SJCRH30 (cell line): ENCODE data around the gene SLC16A10. TPM values are rescaled to one million over a fixed set of nuclear protein-coding genes. Genes with fewer than 3 reads are reported as not detected.
A peak's percentile ranks its signal among the peaks of the same experiment; 100 is the strongest.
"Not testable (repeated sequence)": the region's sequence is repeated elsewhere in the genome, so short reads cannot be mapped to it uniquely, and the experiment has no call there.

Source experiments
- DNase-seq, 2 experiments: peaks; one replicate each; pipeline ENCODE4 v3.0.0-alpha.2; 2015 to 2020
- H3K27ac ChIP-seq: fragments of 250-450 bp; sonication (Bioruptor Pico); 2 replicates; pipeline ENCODE4 v1.5.1; 2020; ENCODE audit warnings: mild to moderate bottlenecking, moderate library complexity
- H3K27me3 ChIP-seq: fragments of 250-450 bp; sonication (Bioruptor Pico); 2 replicates; pipeline ENCODE4 v1.5.1; 2020; ENCODE audit warnings: mild to moderate bottlenecking, moderate library complexity
- H3K36me3 ChIP-seq: fragments of 250-450 bp; sonication (Bioruptor Pico); 2 replicates; pipeline ENCODE4 v1.5.1; 2020; ENCODE audit warnings: mild to moderate bottlenecking, moderate library complexity
- H3K4me1 ChIP-seq: fragments of 250-450 bp; sonication (Bioruptor Pico); 2 replicates; pipeline ENCODE4 v1.5.1; 2020; ENCODE audit warnings: mild to moderate bottlenecking, moderate library complexity
- H3K4me3 ChIP-seq: fragments of 250-450 bp; sonication (Bioruptor Pico); 2 replicates; pipeline ENCODE4 v1.5.1; 2020; ENCODE audit warnings: mild to moderate bottlenecking, moderate library complexity
- H3K9me3 ChIP-seq: fragments of 250-450 bp; sonication (Bioruptor Pico); replicated peaks from 2 replicates; pipeline ENCODE4 v1.5.1; 2020; ENCODE audit warnings: mild to moderate bottlenecking, moderate library complexity
- total RNA-seq: library from RNA; depleted of rRNA; stranded (reverse); fragments of >200 nt; shearing (Covaris generic); gene quantifications from 2 replicates; pipeline ENCODE4 v1.2.3, GENCODE V29; 2014

Gene SLC16A10
- total RNA-seq, 1 experiment from 2014 or later = 29.5 TPM

DNA sequence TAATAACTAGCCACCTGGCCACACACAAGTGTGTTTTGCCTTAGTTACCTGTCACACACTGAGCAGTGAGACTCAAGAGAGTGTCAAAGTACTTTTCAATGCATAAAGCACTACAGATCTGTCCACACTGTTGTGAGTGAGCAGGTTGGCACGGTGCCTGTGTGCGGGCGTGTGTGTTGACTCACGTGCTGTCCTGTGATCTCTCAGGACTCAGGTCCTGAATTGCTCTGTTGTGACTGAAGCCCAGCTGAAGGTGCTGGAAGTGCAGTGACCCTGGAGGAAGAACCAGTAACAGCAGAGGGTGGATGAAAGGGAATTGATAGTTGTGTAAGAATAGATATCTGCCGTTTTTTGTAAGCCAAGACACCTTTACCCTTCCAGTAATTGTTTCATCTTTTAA is 18.3 kb downstream of the SLC16A10 start:
- Histone ChIP-seq H3K4me1 (no peaks in the 10 kb centered on the region), H3K27ac (no peak overlapping the region), H3K27me3 (no peaks in the 10 kb centered on the region), H3K4me3 (no peak overlapping the region), H3K9me3 (no peaks in the 10 kb centered on the region), H3K36me3 (no peaks in the 10 kb centered on the region)
- no peak for DNase-seq

DNA sequence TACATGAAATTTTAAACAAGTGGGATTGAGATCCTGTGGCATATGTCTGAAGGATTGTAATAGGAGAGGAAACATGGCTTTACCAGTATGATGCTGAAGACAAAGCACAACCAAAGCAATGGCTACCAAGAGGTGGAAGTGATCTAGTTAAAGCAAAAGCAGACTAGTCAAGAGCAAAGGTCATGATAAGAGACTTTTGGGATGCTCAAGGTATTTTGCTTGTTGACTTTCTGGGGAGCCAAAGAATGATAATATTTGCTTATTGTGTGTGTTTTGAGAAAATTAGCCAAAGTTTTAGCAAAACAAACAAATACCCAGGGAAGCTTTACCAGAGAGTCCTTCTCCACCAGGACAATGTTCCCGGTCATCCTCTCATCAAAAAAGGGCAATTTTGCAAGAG is 20.3 kb downstream of the SLC16A10 start:
- Histone ChIP-seq H3K36me3 (no peaks in the 10 kb centered on the region), H3K4me3 (no peak overlapping the region), H3K27ac (no peak overlapping the region), H3K9me3 (no peaks in the 10 kb centered on the region), H3K27me3 (no peaks in the 10 kb centered on the region), H3K4me1 (no peaks in the 10 kb centered on the region)
- DNase-seq = no peak

DNA sequence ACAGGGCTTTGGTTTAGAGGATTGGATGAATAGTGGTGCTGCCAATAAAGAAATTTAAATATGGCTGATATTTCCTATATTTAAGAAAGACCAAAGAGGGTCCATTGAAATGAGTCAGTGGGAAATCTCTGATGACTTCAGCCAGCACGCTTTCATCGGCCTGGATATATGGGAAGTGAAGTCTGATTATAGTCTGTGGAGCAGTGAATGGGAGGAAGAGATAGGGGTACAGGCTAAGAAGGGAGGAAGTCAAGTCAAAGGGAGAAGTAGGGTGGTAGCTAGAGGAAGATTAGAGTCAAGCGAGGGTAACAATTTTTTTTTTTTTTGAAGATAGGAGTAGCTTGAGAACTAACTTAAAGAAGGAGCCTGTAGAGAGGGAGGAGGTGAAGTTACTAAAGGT is 22.7 kb downstream of the SLC16A10 start:
- Histone ChIP-seq H3K9me3 (no peaks in the 10 kb centered on the region), H3K4me3 (no peak overlapping the region), H3K36me3 (no peaks in the 10 kb centered on the region), H3K27ac (no peak overlapping the region), H3K4me1 (peaks cover 5% of the 10 kb centered on the region), H3K27me3 (no peaks in the 10 kb centered on the region)
- no peak for DNase-seq

- no peaks in the 10 kb centered on the region for H3K36me3 ChIP-seq
- H3K4me1 ChIP-seq = peaks cover 5% of the 10 kb centered on the region
- H3K9me3 ChIP-seq = no peaks in the 10 kb centered on the region
- no peak overlapping the region for H3K4me3 ChIP-seq
- H3K27ac ChIP-seq = no peak overlapping the region; the same call in 1 of the 2 replicates
- no peaks in the 10 kb centered on the region for H3K27me3 ChIP-seq
- DNase-seq = peak; percentile 13 to 46
These were observed 26.2 kb downstream of the SLC16A10 start for GRCh38 chr6:111113336-111114086.

- no peak overlapping the region; the same call in 1 of the 2 replicates for H3K27ac ChIP-seq
- H3K36me3 ChIP-seq = peaks cover 2% of the 10 kb centered on the region; the same call in 1 of the 2 replicates
- H3K9me3 ChIP-seq = no peaks in the 10 kb centered on the region
- peaks cover 5% of the 10 kb centered on the region for H3K4me1 ChIP-seq
- no peaks in the 10 kb centered on the region for H3K27me3 ChIP-seq
- no peak for DNase-seq
- no peak overlapping the region for H3K4me3 ChIP-seq
These were observed 26.8 kb downstream of the SLC16A10 start for GRCh38 chr6:111114087-111114443.

GRCh38 chr6:111114482-111114881 is 27.2 kb downstream of the SLC16A10 start:
- Histone ChIP-seq H3K4me1 (peaks cover 5% of the 10 kb centered on the region), H3K36me3 (peaks cover 2% of the 10 kb centered on the region; the same call in 1 of the 2 replicates), H3K9me3 (no peaks in the 10 kb centered on the region), H3K27me3 (no peaks in the 10 kb centered on the region), H3K27ac (no peak overlapping the region; the same call in 1 of the 2 replicates), H3K4me3 (no peak overlapping the region)
- no peak for DNase-seq

DNA sequence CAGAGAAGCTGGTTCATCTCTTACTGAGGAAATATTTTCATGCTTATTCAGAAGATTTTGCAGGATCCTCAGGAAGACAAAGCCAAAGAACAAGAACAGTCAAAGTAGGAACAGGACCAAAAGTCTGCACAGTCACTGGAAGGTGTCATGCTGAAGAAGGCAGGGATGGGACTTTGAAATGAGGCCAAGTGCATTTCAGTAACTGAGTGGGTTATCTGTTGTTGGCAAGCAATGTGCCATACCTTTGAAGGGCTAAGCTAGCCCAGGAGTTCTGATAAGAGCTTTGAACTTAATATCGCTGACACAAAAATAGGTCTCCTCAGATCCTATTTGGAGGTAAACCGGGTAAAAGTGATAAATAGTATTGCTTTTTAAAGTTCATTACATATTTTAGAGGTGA is 31.5 kb downstream of the SLC16A10 start:
- Histone ChIP-seq H3K4me1 (peaks cover 19% of the 10 kb centered on the region), H3K27ac (no peak overlapping the region), H3K4me3 (no peak overlapping the region), H3K27me3 (no peaks in the 10 kb centered on the region), H3K9me3 (no peaks in the 10 kb centered on the region), H3K36me3 (peaks cover 2% of the 10 kb centered on the region; the same call in 1 of the 2 replicates)
- no peak for DNase-seq

- H3K4me3 ChIP-seq = no peak overlapping the region
- no peaks in the 10 kb centered on the region for H3K27me3 ChIP-seq
- H3K27ac ChIP-seq = no peak overlapping the region
- no peak for DNase-seq
- H3K4me1 ChIP-seq = peaks cover 14% of the 10 kb centered on the region
- H3K36me3 ChIP-seq = peaks cover 2% of the 10 kb centered on the region; the same call in 1 of the 2 replicates
- no peaks in the 10 kb centered on the region for H3K9me3 ChIP-seq
These were observed 32.4 kb downstream of the SLC16A10 start for GRCh38 chr6:111119571-111120329.

DNA sequence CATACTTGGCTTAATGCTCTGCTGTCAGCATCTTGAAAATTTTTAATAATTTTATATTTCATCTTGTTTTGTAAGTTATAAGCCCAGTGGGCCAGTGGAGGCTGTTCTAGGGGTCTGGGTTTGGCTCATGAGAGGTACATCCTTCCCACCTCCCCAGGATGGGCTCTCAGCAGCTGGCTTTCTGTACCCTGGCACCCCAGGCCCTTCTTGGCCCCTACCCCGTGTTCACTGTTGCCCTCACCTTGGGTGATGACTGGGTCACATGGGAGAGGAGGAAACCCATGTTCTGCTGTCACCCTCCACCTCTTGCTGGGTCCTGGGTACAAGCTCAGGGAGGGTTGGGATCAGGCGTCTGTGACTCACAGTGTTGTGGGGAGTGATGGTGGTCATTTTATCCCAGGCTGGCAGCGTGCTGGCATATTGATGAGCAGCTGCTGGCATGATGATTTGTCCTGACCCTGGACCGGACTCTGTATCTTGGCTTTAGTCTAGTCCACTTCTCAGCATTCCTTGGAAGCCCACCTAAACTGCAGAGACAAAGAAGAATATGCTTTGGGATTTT is 34.6 kb downstream of the SLC16A10 start:
- no peaks in the 10 kb centered on the region for H3K9me3 ChIP-seq
- DNase-seq = no peak
- H3K4me1 ChIP-seq = peaks cover 14% of the 10 kb centered on the region
- no peak overlapping the region for H3K27ac ChIP-seq
- H3K36me3 ChIP-seq = peaks cover 2% of the 10 kb centered on the region; the same call in 1 of the 2 replicates
- H3K4me3 ChIP-seq = no peak overlapping the region
- no peaks in the 10 kb centered on the region for H3K27me3 ChIP-seq

- Histone ChIP-seq H3K4me3 (no peak overlapping the region), H3K27ac (no peak overlapping the region), H3K9me3 (no peaks in the 10 kb centered on the region), H3K27me3 (no peaks in the 10 kb centered on the region), H3K4me1 (peaks cover 16% of the 10 kb centered on the region), H3K36me3 (peaks cover 2% of the 10 kb centered on the region; the same call in 1 of the 2 replicates)
- DNase-seq = peak in 1 of 2 experiments; percentile 22
These were observed 35.4 kb downstream of the SLC16A10 start for GRCh38 chr6:111122458-111123286.

GRCh38 chr6:111124406-111124805 is 37.1 kb downstream of the SLC16A10 start:
- Histone ChIP-seq H3K36me3 (no peaks in the 10 kb centered on the region), H3K9me3 (no peaks in the 10 kb centered on the region), H3K27ac (no peak overlapping the region), H3K27me3 (no peaks in the 10 kb centered on the region), H3K4me3 (no peak overlapping the region), H3K4me1 (peaks cover 28% of the 10 kb centered on the region)
- DNase-seq = no peak

DNA sequence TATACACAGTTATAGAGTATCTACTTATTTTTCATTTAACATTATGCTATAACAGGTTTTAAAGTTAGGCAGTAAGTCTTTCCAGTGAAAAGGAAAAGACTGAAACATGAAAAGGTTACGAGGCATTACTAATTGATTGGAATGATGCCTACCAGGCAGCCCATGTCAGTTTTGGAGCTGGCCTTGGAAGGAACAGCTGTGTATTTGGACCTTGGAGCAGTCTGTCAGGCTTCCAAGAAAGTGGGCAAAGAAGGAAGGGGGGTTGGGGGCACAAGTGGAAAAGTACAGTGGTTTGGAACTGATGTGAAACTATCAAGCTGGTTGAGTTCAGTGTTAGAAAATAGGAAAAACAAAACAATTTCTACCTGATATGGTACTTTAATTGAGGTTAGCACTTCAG is 41.7 kb downstream of the SLC16A10 start:
- Histone ChIP-seq H3K27ac (peak overlapping the region; percentile 64), H3K4me1 (peaks cover 22% of the 10 kb centered on the region), H3K4me3 (no peak overlapping the region), H3K27me3 (no peaks in the 10 kb centered on the region), H3K9me3 (no peaks in the 10 kb centered on the region), H3K36me3 (no peaks in the 10 kb centered on the region)
- DNase-seq = peak; percentile 92 to 96

DNA sequence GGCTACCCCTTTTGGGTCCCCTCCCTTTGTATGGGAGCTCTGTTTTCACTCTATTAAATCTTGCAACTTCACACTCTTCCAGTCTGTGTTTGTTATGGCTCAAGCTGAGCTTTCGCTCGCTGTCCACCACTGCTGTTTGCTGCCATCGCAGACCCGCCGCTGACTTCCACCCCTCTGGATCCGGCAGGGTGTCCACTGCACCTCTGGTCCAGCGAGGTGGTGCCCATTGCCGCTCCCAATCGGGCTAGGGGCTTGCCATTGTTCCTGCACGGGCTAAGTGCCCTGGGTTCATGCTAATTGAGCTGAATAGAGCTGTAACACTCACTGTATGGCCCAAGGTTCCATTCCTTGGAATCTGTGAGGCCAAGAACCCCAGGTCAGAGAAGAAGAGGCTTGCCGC is 43.7 kb downstream of the SLC16A10 start:
- not testable (repeated sequence) for H3K36me3 ChIP-seq, DNase-seq, H3K9me3 ChIP-seq, H3K4me3 ChIP-seq, H3K27ac ChIP-seq, H3K27me3 ChIP-seq
- H3K4me1 ChIP-seq = peaks cover 22% of the 10 kb centered on the region

- not testable (repeated sequence) for H3K4me3 ChIP-seq, H3K27ac ChIP-seq, H3K36me3 ChIP-seq, H3K9me3 ChIP-seq, DNase-seq, H3K27me3 ChIP-seq
- H3K4me1 ChIP-seq = peaks cover 20% of the 10 kb centered on the region
These were observed 45.4 kb downstream of the SLC16A10 start for GRCh38 chr6:111132669-111133068.
